Activated T-cell treated with anti-CD3 and anti-CD28 coated beads for 1 hour (primary cell): Measurements from ENCODE around the gene LZTS2.

Source experiments
- DNase-seq: peaks from one replicate; pipeline ENCODE4 v3.0.0-alpha.2; 2020; ENCODE audit warnings: low read depth

The LZTS2 gene

DNA sequence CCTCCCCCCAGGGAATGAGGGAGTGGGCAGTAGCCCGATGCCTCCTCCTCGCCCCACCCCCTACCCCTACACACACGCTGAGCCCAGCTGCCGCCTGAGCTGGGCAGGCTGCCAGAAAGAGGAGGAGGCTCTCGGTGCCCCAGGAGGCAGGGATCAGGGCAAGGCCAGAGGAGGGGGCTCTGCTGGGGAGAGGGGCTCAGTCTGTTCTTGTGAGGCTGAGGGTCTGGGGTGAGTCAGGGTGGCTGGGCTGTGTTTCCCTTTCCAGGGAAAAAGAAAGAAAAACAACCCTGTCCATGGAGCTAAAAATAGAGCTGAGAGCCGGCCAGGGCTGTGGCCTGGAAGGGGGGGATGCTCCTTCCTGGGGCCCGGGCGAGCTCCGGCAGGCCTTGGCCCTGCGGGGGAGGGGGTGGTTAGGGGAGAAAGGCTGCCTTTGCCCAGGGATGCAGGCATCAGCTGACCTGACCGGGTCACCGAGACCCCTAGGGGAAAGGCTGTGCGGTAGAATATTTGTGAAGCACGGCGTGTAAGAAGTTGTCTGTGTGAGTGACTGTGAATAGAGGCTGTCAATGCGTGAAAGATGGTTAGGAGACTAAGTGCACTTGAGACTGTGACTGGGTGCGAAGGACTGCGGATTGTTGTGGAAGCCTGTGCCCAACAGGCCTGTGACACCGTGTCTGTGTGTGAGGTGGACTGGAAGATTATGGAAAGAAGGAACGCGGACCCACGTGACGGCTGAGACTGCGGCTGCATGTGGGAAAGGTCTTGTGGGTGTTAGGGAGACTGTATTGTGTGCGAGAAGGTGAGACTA lies 1.2 kb upstream of the LZTS2 start:
- DNase-seq = peak; percentile 64

DNA sequence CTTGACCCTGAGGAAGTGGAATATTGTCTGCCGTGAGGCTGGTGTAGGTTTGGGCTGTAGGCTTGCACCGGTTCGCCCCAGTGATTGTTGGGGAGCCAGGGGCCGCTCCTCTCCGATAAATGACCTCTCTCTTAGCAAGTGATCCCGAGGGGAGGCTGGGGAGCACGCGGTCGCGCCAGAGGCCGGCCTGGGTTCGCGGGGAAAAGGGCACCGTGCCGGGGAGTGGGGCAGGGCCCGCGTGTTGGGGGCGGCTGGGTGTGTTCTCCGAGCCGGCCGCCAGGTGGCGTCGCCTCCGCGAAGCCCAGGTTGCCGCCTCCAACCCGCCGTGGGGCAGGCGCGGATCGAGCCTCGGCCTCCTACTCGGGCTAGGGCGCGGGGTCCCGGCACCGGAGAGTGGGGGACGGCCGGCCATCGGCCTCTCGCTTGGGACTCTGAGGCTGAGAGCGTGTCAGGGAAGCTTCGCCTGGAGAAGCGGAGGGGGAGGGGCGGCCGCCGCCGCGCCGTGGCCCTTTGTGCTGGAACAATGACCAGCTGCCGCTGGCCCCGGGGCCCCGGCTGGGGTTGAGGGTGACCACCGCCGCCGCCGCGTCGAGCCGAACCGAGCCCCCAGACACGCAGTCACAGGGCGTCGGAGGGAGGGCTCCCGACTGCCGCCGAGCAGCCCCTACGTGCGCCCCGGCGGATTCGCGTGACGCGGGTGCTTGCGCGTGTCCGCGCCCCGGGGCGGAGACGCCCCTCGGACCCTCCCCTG lies 442 bp upstream of the LZTS2 start:
- peak; percentile 72 for DNase-seq

DNA sequence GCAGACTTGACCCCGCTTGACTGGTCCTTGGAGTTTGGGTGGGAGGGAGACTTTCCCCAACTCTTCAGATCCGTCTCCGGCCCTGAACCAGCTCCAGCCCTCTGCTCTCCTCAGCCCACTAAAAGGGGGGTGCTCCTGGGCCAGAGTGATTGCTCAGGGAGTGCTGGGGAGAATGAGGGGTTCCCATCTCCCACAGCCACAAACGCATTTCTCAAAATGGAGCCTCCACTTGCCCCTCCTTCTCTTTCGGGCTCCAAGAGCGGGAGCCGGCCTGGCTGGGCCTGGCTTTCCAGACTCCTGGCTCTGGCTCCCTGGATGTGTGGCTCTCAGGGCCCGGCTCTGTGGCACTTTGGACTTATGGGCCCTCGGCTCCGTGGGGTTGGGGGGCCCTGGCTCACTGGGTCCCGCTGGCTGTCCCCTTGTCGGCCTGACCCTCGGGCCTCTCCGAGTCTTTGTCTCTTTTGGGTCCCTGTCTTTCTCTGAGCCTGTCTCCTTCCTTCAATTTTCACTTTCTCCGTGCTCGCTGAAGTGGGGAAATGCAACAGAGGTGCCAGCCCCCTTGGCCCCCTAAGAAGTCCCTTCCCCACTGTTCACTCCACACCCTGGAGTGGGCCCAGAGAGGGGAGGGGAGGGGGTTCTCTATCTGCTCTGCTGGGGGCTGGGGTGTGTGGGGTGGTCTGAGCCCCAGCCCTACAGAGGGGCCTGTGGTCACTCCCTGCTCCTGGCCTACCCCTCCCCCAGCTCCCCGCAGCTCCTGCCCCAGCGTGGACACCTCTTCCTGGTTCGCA lies 713 bp downstream of the LZTS2 start:
- no peak for DNase-seq

DNA sequence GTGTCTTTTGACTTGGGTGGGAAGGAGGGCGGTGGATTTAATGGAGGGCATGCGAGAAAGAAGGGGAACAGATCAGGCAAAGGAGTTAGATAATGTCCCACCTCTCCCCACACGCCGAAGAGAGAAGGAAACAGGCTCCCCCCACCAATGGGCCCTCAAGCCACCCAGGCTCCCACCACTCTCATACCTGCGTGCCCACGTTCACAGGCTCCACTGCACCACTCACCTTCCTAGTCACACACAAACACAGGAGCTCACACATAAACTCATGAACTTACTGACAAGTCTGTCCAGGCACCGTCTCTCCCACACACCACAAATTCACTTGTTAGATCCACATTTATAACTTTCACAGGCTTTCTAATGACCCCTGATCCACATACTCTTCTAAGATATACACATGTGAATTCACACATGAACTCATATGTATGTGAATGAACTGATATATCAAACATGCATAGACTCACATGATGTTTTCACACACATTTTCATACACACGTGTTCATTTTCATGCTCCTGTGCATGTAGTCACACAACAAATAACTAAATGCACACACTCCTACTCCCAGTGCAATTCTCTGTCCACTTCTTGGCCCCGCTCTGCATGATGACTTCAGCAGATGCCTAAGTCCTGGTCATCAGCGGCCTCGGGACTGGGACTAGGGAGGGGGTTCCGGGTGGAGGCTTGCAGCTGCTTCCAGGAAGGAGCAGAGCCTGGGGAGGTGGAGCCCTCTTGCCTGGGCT lies 1.5 kb downstream of the LZTS2 start:
- no peak for DNase-seq

DNA sequence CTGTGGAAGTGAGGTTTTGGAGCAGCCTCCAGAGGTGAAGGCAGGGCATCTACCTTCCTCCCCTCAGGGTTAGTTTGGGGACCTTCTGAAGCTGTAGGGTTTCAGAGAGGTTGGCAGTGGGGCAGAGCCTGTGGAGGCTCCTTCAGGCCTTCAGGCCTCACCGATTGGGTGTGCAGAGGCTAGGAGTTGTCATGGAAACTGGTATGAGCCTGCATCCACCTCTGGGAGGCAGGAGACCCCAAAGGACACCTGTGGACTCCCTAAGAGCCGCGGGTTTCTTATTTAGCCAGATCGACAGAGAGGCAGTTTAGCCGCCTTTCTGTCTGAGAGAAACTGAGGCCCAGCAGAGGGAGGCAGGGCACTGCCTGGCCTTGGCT lies 2.0 kb downstream of the LZTS2 start:
- DNase-seq = no peak

DNA sequence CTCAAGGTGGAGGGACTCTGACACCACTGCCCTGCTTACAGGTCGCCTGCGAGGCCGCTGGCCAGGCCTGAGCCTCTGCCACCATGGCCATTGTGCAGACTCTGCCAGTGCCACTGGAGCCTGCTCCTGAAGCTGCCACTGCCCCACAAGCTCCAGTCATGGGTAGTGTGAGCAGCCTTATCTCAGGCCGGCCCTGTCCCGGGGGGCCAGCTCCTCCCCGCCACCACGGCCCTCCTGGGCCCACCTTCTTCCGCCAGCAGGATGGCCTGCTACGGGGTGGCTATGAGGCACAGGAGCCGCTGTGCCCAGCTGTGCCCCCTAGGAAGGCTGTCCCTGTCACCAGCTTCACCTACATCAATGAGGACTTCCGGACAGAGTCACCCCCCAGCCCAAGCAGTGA lies 2.8 kb downstream of the LZTS2 start:
- no peak for DNase-seq

DNA sequence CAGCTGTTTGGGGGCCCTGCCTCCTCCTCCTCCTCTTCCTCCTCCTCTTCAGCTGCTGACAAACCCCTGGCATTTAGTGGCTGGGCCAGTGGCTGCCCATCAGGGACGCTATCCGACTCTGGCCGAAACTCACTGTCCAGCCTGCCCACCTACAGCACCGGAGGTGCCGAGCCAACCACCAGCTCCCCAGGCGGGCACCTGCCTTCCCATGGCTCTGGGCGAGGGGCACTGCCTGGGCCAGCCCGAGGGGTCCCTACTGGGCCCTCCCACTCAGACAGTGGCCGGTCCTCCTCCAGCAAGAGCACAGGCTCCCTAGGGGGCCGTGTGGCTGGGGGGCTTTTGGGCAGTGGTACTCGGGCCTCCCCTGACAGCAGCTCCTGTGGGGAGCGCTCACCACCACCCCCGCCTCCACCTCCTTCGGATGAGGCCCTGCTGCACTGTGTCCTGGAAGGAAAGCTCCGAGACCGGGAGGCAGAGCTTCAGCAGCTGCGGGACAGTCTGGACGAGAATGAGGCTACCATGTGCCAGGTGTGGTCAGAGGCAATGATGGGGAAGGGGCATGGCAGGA lies 4.1 kb downstream of the LZTS2 start:
- no peak for DNase-seq

DNA sequence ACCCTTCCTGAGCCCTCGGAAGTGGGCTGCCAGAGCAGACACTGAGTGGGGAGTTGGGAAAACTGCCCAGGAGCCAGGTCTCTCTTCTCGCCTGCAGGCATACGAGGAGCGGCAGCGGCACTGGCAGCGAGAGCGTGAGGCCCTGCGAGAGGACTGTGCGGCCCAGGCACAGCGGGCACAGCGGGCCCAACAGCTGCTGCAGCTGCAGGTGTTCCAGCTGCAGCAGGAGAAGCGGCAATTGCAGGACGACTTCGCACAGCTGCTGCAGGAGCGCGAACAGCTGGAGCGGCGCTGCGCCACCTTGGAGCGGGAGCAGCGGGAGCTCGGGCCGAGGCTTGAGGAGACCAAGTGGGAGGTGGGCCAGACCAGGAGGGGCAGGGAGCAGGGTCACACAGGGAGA lies 5.8 kb downstream of the LZTS2 start:
- no peak for DNase-seq

DNA sequence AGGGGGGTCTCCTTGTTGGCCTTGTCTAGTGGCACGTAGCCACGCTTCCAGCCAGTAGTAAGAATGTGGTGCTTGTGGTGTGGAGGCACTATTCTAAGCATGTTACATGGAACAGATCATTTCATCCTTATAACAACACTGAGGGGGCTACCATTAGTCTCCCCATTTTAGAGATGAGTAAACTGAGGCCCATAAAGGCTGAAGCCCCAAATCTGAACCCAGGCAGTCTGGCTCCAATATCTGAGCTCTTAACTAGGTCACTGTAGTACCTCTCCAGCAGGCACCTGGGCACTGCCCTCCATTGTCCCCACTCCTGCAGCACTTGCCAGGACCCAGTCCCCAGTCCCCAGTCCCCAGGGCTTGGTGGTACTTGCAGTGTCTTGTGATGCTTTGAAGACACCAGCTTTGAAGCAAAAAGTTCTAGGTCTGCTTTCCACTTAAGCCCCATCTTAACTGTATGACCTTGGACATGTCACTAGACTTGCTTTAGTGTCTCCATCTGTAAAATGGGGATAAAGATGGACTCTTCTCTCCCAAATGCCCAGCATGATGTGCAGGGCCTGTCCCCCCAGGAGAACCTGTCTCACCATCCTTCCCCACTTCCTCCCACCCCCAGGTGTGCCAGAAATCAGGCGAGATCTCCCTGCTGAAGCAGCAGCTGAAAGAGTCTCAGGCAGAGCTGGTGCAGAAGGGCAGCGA lies 6.4 kb downstream of the LZTS2 start:
- DNase-seq = no peak

DNA sequence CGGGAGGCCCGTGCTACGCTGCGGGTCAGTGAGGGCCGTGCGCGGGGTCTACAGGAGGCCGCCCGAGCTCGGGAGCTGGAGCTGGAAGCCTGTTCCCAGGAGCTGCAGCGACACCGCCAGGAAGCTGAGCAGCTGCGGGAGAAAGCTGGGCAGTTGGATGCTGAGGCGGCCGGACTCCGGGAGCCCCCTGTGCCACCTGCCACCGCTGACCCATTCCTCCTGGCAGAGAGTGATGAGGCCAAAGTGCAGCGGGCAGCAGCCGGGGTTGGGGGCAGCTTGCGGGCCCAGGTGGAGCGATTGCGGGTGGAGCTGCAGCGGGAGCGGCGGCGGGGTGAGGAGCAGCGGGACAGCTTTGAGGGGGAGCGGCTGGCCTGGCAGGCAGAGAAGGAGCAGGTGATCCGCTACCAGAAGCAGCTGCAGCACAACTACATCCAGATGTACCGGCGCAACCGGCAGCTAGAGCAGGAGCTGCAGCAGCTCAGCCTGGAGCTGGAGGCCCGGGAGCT lies 7.0 kb downstream of the LZTS2 start:
- no peak for DNase-seq

DNA sequence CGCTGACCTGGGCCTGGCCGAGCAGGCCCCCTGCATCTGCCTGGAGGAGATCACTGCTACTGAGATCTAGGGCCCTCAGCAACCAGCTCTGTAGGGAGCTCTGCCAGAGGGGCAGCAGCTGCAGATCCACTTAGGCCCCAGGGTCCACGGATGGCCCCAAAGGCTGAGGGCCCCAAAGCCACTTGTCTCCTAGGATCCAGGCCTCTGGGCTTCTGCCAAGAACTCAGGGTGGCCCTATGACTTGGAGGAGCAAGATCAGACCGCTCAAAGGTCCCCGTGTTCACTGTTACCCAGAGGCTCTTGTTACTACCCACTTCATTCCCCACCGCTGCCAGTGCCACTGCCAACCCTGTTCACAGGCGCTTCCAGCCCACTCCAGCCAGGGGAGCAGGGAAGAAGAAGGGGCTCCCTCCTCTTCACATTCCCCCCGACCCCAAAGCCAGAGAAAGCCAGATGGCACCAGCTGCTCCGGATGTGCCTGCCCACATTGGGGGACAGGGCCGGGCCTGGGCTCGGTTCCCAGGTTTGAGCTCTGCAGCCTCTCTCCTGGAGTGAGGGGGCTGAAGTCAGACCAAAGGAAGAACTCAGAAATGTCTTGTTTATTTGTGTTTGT lies 7.6 kb downstream of the LZTS2 start:
- no peak for DNase-seq

DNA sequence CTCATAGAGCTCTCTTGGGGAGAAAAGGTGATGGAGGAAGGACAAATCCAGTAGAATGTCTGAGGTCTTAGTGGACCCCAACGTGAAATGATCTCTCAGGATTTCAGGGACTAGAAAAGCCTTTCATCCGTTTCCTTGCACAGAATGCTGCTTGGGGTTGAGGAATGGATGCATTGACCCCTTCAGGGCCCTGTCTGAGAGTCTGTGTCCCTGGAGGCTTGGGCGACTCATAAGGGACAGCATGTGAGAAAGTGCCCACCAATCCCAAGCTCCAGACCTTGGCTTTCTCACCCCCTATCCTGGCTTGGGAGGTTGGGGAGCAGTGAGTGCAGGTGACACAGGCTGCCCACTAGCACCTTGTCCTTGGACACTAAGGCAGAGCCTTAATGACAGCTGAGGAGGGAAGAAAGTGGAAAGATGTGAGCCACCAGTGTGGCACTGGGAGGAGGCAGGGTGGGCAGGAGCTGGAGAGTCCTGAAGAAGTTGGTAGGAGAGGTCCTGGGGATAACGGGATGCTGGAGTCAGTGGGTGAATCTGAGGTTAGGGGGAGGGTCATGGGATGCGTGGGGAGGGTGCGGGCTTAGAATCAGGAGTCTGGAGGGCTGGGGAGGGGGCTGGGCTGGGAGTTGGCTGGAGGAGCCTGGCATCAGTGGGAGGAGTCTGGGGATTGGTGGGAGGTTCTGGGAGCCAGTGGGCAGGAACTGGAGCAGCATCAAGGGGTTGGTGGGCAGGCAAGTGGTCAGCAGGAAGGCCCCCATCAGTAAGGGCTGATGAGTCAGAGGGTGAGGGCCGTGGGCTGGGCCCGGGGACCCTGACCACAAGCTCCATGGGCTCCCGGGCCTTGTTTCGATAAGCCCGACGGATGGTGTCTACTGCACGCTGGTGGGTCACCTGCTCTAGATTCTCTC lies 8.6 kb downstream of the LZTS2 start:
- DNase-seq = no peak

DNA sequence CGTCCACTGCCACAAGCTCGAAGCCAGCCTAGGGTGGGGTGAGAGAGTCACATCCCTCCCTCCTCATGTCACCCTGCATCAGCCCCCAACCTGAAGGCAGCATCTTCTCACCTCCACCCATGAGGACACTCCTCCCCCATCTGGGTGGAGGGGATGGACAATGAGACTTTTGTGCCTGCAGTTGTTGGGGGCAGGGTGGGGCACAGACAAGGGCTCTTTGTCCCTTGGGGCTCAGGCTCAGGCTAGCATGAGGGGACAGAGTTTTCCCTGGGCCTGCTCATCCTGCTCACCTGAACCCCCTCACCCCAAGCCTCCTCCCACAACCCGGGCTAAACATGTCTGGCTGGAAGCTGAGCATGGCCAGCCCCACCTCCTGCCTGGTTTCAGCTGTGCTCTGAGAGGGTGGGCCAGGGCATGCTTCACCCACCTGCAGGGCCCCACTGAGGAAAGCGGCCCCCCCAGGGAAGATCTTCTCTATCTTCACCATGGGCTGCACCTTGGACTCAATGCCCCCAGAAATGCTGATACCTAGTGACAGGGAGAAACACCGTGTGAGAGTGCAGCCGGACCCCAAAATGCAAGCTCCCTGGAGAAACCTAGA lies 9.3 kb downstream of the LZTS2 start:
- no peak for DNase-seq

DNA sequence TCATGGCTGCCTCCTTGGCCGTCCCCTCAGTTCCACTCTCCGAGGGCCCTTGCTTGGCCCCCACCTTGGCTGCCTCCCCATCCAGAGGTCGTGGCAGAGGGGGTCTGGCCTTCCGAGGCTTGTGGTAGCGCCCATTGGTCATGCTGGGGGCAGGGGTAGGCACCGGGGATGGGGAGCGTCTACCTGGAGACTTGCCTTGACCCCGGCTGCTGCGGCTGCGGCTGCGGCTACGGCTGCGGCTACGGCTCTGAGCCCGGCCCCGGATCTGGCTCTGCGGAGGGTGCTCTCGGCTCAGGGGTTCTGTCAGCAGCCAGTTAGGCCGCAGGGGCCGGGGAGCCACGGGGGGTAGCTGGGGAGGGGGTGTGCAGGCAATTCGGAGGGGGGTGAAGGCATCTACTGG lies 10.7 kb downstream of the LZTS2 start:
- DNase-seq = no peak

DNA sequence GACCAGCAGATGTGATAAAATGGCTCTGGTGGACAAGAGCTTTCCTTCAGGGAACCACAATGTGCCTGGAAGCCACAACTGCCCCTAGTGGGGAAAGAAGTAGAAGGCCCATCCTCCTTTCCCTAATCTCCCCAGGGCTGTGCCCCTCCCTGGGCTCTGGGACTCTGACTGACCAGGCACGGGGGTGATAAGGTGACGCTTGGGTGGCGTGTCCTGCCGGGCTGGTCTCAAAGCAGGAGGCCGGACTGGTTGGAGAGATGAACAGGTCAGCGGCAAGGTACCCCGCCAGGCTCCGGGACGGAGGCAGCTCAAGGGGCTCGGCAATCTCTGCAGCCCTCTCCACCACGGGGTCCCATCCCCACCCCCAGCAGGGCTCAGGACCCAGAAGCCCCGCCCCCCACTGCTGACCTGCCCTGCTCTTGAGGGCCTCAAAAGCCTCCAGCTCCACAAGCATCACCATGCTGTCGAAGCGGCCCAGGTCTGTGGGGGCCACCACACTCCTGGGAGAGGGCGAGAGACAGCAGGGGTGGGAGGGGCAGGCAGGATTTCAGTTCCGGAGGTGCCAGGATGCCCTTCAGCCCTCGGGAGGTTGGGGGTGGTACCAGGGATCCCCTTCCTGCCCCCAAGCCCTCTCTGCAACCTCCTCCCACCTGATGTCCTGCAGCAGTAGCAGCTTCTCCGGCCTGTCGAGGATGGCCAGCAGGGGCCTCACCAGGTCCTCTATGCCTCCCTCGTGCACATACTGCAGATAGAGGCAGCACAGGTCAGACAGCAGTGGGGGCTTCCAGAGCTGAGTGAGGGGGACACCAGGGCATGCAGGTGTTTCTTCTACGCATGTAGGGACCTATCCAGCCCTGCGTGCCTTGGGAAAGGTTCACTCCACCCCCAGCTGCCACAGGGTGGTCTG lies 12.2 kb downstream of the LZTS2 start:
- no peak for DNase-seq

DNA sequence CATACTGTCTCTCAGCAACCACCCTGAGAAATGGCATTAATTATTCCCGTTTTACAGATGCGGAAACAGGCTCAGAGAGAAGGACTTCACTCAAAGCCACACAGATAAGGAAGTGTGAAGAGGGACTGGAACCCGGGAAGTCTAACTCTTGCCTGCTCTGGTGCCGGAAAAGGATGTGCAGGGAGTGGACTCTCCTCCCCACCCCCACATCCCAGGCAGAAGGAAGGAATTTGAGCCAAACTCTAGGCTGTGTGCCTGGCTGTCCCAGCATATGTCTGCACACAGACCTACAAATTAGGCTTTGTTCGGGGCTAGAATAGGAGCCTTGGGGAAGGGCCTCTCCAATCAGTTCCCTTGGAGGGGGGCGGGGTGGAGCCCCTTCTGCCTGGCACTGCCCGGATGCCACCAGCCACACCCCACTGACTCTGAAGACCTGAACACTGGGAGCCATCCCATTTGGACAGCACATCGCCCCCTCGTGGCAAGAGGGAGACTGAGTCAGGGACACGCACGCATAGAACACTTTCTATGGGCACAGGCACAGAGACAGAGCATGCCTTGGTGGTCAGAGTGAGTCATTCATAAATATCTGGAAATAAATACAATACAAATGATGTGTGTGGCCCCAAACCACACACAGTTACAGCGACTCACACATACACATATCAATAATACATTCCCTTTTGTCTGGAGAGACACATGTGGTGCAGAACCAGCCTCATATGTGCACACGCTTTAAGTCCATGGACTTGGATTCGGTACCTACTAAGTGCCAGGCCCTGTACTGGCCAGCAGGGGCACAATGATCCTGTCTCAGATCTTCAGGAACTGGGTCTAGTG lies 13.1 kb downstream of the LZTS2 start:
- DNase-seq = peak; percentile 69

DNA sequence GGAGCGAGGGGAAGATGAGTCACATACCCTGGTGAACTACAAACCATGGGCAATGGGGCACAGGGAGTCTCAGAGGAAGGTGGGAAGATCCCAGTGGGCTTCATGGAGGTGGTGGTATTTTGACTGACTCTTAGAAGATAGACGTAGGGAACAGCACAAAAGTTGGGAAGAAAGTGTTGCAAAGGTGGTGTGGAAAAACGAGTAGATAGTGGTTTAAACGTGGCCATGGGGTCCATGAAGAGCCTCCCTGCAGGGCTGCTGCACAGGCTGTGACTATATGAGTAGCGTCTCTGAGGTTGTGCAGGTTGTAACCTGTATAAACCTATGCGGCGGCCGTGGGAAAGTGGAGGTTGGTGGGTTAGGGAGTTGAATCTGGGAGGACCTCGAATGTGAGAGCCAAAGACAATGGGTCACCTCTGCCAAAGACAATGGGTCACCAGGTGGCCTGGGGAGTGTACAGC lies 13.8 kb downstream of the LZTS2 start:
- DNase-seq = no peak
